ENCODE data around the gene ERC1. TPM values are rescaled to one million over a fixed set of nuclear protein-coding genes. Genes with fewer than 3 reads are reported as not detected.

ERC1 gene
- total and polyA plus RNA-seq, 2 donors (not counting 3 experiments of a cell fraction or from before 2014, with no cell fraction given) = 11.7 to 66.1 TPM

DNA sequence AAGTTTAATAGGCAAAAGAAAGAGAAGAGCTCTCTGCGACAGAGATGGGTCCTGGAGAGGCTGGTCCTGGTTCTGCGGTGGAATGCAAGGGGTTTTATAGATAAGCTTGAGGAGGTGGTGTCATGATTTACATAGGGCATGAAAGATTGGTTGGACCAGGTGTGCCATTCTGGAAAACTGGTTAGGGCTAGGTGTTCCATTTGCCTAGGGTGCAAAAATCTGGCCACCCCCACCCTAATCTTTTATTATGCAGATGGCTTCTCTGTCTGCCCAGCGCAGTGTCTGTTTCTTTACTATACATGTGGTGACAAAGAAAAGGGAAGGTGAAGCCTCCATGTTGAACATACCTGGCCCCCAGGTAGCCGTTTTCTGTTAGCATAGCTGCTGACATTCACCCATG is 65.4 kb downstream of the ERC1 start:
- no peak overlapping the region for H3K4me2 ChIP-seq (ENCODE audit: insufficient read depth, low read length)
- dilution Hi-C loops (cut with MboI; ENCODE audit: extremely low pct_ligation_motif_present, low sequenced_read_pairs) = no loop called here
- H3K27me3 ChIP-seq (ENCODE audit: control insufficient read depth in 2 of 2, insufficient read depth in 2 of 2, low read length in 2 of 2) = no peaks in the 10 kb centered on the region
- no peaks in the 10 kb centered on the region for H3K9me1 ChIP-seq (replicated peaks; ENCODE audit: control insufficient read depth, extremely low read depth, insufficient read depth, low read length)
- no TSS peak for BruUV-seq (replicated peaks)
- no peak overlapping the region for H2AFZ ChIP-seq (ENCODE audit: low read depth, low read length)
- TF ChIP-seq, protein P1, sequence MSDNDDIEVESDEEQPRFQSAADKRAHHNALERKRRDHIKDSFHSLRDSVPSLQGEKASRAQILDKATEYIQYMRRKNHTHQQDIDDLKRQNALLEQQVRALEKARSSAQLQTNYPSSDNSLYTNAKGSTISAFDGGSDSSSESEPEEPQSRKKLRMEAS (IDR thresholded peaks at IDR 0.05; ENCODE audit: insufficient read depth, insufficient read length) = no peak
- TF ChIP-seq MYC (IDR thresholded peaks at IDR 0.05; ENCODE audit: low read depth, low read length) (no peak), POLR2A (IDR thresholded peaks at IDR 0.05; ENCODE audit: low read depth, low read length) (no peak), JUN (IDR thresholded peaks at IDR 0.05; ENCODE audit: borderline replicate concordance, insufficient read depth, insufficient read length, low read depth) (no peak), EZH2 (IDR thresholded peaks at IDR 0.05; ENCODE audit: borderline replicate concordance, low read depth, low read length, severe bottlenecking) (no peak), FOS (IDR thresholded peaks at IDR 0.05; ENCODE audit: borderline replicate concordance, insufficient read depth, low read length) (no peak), GATA2 (IDR thresholded peaks at IDR 0.05; ENCODE audit: insufficient read depth, insufficient read length, low read depth, low read length) (no peak), POLR2AphosphoS5 (IDR thresholded peaks at IDR 0.05; ENCODE audit: insufficient read depth, low read depth, low read length) (no peak)
- TF ChIP-seq, protein P2, sequence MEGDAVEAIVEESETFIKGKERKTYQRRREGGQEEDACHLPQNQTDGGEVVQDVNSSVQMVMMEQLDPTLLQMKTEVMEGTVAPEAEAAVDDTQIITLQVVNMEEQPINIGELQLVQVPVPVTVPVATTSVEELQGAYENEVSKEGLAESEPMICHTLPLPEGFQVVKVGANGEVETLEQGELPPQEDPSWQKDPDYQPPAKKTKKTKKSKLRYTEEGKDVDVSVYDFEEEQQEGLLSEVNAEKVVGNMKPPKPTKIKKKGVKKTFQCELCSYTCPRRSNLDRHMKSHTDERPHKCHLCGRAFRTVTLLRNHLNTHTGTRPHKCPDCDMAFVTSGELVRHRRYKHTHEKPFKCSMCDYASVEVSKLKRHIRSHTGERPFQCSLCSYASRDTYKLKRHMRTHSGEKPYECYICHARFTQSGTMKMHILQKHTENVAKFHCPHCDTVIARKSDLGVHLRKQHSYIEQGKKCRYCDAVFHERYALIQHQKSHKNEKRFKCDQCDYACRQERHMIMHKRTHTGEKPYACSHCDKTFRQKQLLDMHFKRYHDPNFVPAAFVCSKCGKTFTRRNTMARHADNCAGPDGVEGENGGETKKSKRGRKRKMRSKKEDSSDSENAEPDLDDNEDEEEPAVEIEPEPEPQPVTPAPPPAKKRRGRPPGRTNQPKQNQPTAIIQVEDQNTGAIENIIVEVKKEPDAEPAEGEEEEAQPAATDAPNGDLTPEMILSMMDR (IDR thresholded peaks at IDR 0.05; ENCODE audit: extremely low read depth in 1 of 2, insufficient read depth in 1 of 2, low read depth in 1 of 2, low read length in 2 of 2) = no peak
- H3K9ac ChIP-seq (replicated peaks; ENCODE audit: extremely low read depth, insufficient read depth, low read length) = no peak overlapping the region
- H3K4me3 ChIP-seq (replicated peaks in 1 of 3; ENCODE audit: insufficient read depth in 1 of 3, low read depth in 1 of 3, low read length in 3 of 3) = no peak overlapping the region
- no peaks in the 10 kb centered on the region for H3K9me3 ChIP-seq (replicated peaks; ENCODE audit: control insufficient read depth, insufficient read depth, low read length)
- H3K36me3 ChIP-seq (ENCODE audit: control insufficient read depth in 2 of 2, extremely low read depth in 1 of 2, insufficient read depth in 2 of 2, low read length in 2 of 2) = no peaks in the 10 kb centered on the region
- FAIRE-seq (no peak), DNase-seq (ENCODE audit: low read depth, low spot score) (no peak)
- peaks cover 6% of the 10 kb centered on the region for H3K79me2 ChIP-seq (ENCODE audit: control insufficient read depth, insufficient read depth, low read length)
- no peak overlapping the region for H3K27ac ChIP-seq (ENCODE audit: insufficient read depth, low read depth, low read length)
- ChIA-PET CTCF (interaction anchor here (1.2 kb wide), 1 partner anchor 37 kb away, joined by 4 read pairs; no protein-coding TSS in a partner anchor), POLR2A (no interaction called here)
- H4K20me1 ChIP-seq (replicated peaks; ENCODE audit: control insufficient read depth, extremely low read depth, insufficient read depth, low read length) = no peaks in the 10 kb centered on the region
- intact Hi-C loops (cut with micrococcal nuclease) = no loop called here
- no peaks in the 10 kb centered on the region for H3K4me1 ChIP-seq (ENCODE audit: control insufficient read depth, extremely low read depth, insufficient read depth, low read length)
